ENCODE measurements around the gene AKR1D1. TPM values are rescaled to one million over a fixed set of nuclear protein-coding genes. Genes with fewer than 3 reads are reported as not detected.
"Not testable (repeated sequence)": the region's sequence is repeated elsewhere in the genome, so short reads cannot be mapped to it uniquely, and the experiment has no call there.

The AKR1D1 gene
- total RNA-seq, 1 experiment from 2014 or later, result not detected

DNA sequence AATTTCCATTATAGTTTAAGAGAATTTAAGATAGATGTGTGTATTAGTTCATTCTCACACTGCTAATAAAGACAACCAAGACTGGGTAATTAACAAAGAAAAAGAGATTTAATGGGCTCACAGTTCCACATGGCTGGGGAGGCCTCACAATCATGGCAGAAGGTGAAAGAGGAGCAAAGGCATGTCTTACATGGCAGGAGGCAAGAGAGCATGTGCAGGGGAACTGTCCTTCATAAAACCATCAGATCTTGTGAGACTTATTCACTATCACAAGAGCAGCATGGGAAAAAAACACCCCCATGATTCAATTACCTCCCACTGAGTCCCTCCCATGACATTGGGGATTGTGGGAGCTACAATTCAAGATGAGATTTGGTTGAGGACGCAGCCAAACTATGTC lies 473 bp upstream of the AKR1D1 start:
- not testable (repeated sequence) for H4K20me1 ChIP-seq (ENCODE audit: insufficient read depth, low read depth, low read length); H3K4me2 ChIP-seq (ENCODE audit: low read depth, low read length, poor library complexity, severe bottlenecking); H2AFZ ChIP-seq (ENCODE audit: low read length); H3K36me3 ChIP-seq (ENCODE audit: insufficient read depth, low read length); H3K9ac ChIP-seq (ENCODE audit: low read length); H3K4me3 ChIP-seq (ENCODE audit: low read length); H3K9me2 ChIP-seq (replicated peaks; ENCODE audit: insufficient read depth, low read length); H3K27me3 ChIP-seq (ENCODE audit: low read length); H3K27ac ChIP-seq (ENCODE audit: low read length); H3K9me3 ChIP-seq (ENCODE audit: low read length); DNase-seq; H3K79me2 ChIP-seq (ENCODE audit: low read length); H3K4me1 ChIP-seq (ENCODE audit: low read length)

GRCh38 chr7:138077809-138078208 lies 1.6 kb downstream of the AKR1D1 start:
- Histone ChIP-seq H3K27me3 (ENCODE audit: low read length) (no peaks in the 10 kb centered on the region), H3K4me3 (ENCODE audit: low read length) (no peak overlapping the region), H3K4me1 (ENCODE audit: low read length) (no peaks in the 10 kb centered on the region), H4K20me1 (ENCODE audit: insufficient read depth, low read depth, low read length) (no peaks in the 10 kb centered on the region), H3K4me2 (ENCODE audit: low read depth, low read length, poor library complexity, severe bottlenecking) (no peak overlapping the region), H3K9ac (ENCODE audit: low read length) (no peak overlapping the region), H2AFZ (ENCODE audit: low read length) (no peak overlapping the region), H3K36me3 (ENCODE audit: insufficient read depth, low read length) (no peaks in the 10 kb centered on the region), H3K27ac (ENCODE audit: low read length) (no peak overlapping the region), H3K9me2 (replicated peaks; ENCODE audit: insufficient read depth, low read length) (no peaks in the 10 kb centered on the region), H3K79me2 (ENCODE audit: low read length) (no peaks in the 10 kb centered on the region), H3K9me3 (ENCODE audit: low read length) (no peaks in the 10 kb centered on the region)
- DNase-seq, result no peak

GRCh38 chr7:138079137-138079536 lies 2.9 kb downstream of the AKR1D1 start:
- no peak overlapping the region for H3K4me3 ChIP-seq (ENCODE audit: low read length)
- H3K36me3 ChIP-seq (ENCODE audit: insufficient read depth, low read length), result no peaks in the 10 kb centered on the region
- H3K27me3 ChIP-seq (ENCODE audit: low read length), result no peaks in the 10 kb centered on the region
- no peaks in the 10 kb centered on the region for H4K20me1 ChIP-seq (ENCODE audit: insufficient read depth, low read depth, low read length)
- no peak overlapping the region for H2AFZ ChIP-seq (ENCODE audit: low read length)
- H3K79me2 ChIP-seq (ENCODE audit: low read length), result no peaks in the 10 kb centered on the region
- no peak for DNase-seq
- no peaks in the 10 kb centered on the region for H3K9me2 ChIP-seq (replicated peaks; ENCODE audit: insufficient read depth, low read length)
- no peaks in the 10 kb centered on the region for H3K4me1 ChIP-seq (ENCODE audit: low read length)
- H3K9ac ChIP-seq (ENCODE audit: low read length), result no peak overlapping the region
- no peak overlapping the region for H3K4me2 ChIP-seq (ENCODE audit: low read depth, low read length, poor library complexity, severe bottlenecking)
- H3K27ac ChIP-seq (ENCODE audit: low read length), result no peak overlapping the region
- H3K9me3 ChIP-seq (ENCODE audit: low read length), result no peaks in the 10 kb centered on the region

- H3K36me3 ChIP-seq (ENCODE audit: insufficient read depth, low read length), result no peaks in the 10 kb centered on the region
- no peaks in the 10 kb centered on the region for H3K9me2 ChIP-seq (replicated peaks; ENCODE audit: insufficient read depth, low read length)
- no peak overlapping the region for H3K4me3 ChIP-seq (ENCODE audit: low read length)
- H3K27me3 ChIP-seq (ENCODE audit: low read length), result no peaks in the 10 kb centered on the region
- no peak overlapping the region for H3K27ac ChIP-seq (ENCODE audit: low read length)
- no peak overlapping the region for H2AFZ ChIP-seq (ENCODE audit: low read length)
- no peaks in the 10 kb centered on the region for H3K9me3 ChIP-seq (ENCODE audit: low read length)
- H3K4me1 ChIP-seq (ENCODE audit: low read length), result no peaks in the 10 kb centered on the region
- no peaks in the 10 kb centered on the region for H3K79me2 ChIP-seq (ENCODE audit: low read length)
- DNase-seq, result no peak
- no peak overlapping the region for H3K9ac ChIP-seq (ENCODE audit: low read length)
- H3K4me2 ChIP-seq (ENCODE audit: low read depth, low read length, poor library complexity, severe bottlenecking), result no peak overlapping the region
- no peaks in the 10 kb centered on the region for H4K20me1 ChIP-seq (ENCODE audit: insufficient read depth, low read depth, low read length)
Measured at GRCh38 chr7:138081868-138082267, 5.6 kb downstream of the AKR1D1 start.

DNA sequence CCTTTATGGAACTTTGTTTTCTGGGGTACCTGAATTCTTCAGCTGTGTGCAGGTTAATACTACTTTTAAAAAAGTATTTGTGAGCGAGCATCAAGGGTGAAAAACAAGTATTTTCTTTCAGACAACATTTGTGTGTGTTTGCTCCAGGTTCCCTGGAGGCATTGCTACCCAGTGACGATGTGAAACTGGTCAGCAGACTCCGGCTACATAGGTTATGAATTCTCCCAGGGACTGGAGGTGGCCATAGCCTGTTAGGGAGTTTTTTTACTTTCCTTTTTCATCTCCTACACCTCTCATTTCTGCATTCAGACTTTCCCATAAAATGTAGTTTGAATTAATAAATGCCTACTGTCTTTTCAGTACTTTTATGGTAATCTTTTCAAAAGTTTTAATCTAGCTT lies 7.6 kb downstream of the AKR1D1 start:
- no peaks in the 10 kb centered on the region for H4K20me1 ChIP-seq (ENCODE audit: insufficient read depth, low read depth, low read length)
- H3K27me3 ChIP-seq (ENCODE audit: low read length), result no peaks in the 10 kb centered on the region
- H3K79me2 ChIP-seq (ENCODE audit: low read length), result no peaks in the 10 kb centered on the region
- H2AFZ ChIP-seq (ENCODE audit: low read length), result no peak overlapping the region
- H3K9me3 ChIP-seq (ENCODE audit: low read length), result no peaks in the 10 kb centered on the region
- H3K9me2 ChIP-seq (replicated peaks; ENCODE audit: insufficient read depth, low read length), result no peaks in the 10 kb centered on the region
- H3K4me2 ChIP-seq (ENCODE audit: low read depth, low read length, poor library complexity, severe bottlenecking), result no peak overlapping the region
- H3K9ac ChIP-seq (ENCODE audit: low read length), result no peak overlapping the region
- no peak for DNase-seq
- no peaks in the 10 kb centered on the region for H3K36me3 ChIP-seq (ENCODE audit: insufficient read depth, low read length)
- no peak overlapping the region for H3K4me3 ChIP-seq (ENCODE audit: low read length)
- no peaks in the 10 kb centered on the region for H3K4me1 ChIP-seq (ENCODE audit: low read length)
- H3K27ac ChIP-seq (ENCODE audit: low read length), result no peak overlapping the region

GRCh38 chr7:138086563-138087270 lies 10.5 kb downstream of the AKR1D1 start:
- H3K4me3 ChIP-seq (ENCODE audit: low read length), result no peak overlapping the region
- H3K4me2 ChIP-seq (ENCODE audit: low read depth, low read length, poor library complexity, severe bottlenecking), result no peak overlapping the region
- H3K79me2 ChIP-seq (ENCODE audit: low read length), result no peaks in the 10 kb centered on the region
- no peak for DNase-seq
- no peaks in the 10 kb centered on the region for H3K36me3 ChIP-seq (ENCODE audit: insufficient read depth, low read length)
- no peaks in the 10 kb centered on the region for H3K9me3 ChIP-seq (ENCODE audit: low read length)
- no peaks in the 10 kb centered on the region for H3K27me3 ChIP-seq (ENCODE audit: low read length)
- no peak overlapping the region for H2AFZ ChIP-seq (ENCODE audit: low read length)
- H3K4me1 ChIP-seq (ENCODE audit: low read length), result no peaks in the 10 kb centered on the region
- no peak overlapping the region for H3K27ac ChIP-seq (ENCODE audit: low read length)
- no peaks in the 10 kb centered on the region for H4K20me1 ChIP-seq (ENCODE audit: insufficient read depth, low read depth, low read length)
- H3K9ac ChIP-seq (ENCODE audit: low read length), result no peak overlapping the region
- no peaks in the 10 kb centered on the region for H3K9me2 ChIP-seq (replicated peaks; ENCODE audit: insufficient read depth, low read length)

DNA sequence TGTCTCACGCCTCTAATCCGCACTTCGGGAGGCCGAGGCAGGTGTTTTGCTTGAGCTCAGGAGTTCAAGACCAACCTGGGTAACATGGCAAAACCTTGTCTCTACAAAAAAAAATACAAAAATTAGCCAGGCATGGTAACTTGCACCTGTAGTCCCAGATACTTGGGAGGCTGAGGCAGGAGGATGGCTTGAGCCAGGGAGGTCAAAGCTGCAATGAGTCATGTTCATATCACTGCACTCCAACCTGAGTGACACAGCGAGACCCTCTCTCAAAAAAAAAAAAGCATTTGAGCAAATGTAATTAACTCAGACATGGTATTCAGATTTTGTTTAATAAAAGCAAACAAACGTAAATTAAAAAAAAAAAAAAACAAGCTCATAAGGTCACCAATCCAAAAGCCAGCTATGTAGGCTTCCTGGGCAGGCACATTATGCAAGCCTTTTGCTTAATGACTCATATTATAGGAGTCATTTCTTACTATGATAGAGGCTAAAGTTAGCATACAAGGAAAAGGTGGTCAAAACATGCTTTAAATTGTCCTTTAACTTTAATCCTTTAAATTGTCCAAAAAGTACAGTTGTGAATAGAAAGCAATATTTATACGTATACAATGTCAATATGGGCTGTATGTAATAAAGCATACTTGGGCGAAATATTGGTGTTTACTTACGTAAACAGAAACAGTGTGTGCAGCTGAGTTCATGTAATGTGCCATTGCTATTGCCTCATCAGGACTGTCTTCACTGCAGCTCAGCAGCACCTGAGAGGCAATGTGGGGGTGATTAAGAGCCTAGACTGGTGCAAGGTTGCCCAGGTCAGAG lies 13.0 kb downstream of the AKR1D1 start:
- no peak overlapping the region for H3K4me2 ChIP-seq (ENCODE audit: low read depth, low read length, poor library complexity, severe bottlenecking)
- H3K27ac ChIP-seq (ENCODE audit: low read length), result no peak overlapping the region
- no peak overlapping the region for H2AFZ ChIP-seq (ENCODE audit: low read length)
- H3K79me2 ChIP-seq (ENCODE audit: low read length), result no peaks in the 10 kb centered on the region
- no peak for DNase-seq
- H4K20me1 ChIP-seq (ENCODE audit: insufficient read depth, low read depth, low read length), result no peaks in the 10 kb centered on the region
- H3K36me3 ChIP-seq (ENCODE audit: insufficient read depth, low read length), result no peaks in the 10 kb centered on the region
- no peaks in the 10 kb centered on the region for H3K9me2 ChIP-seq (replicated peaks; ENCODE audit: insufficient read depth, low read length)
- no peaks in the 10 kb centered on the region for H3K4me1 ChIP-seq (ENCODE audit: low read length)
- no peaks in the 10 kb centered on the region for H3K9me3 ChIP-seq (ENCODE audit: low read length)
- H3K27me3 ChIP-seq (ENCODE audit: low read length), result no peaks in the 10 kb centered on the region
- no peak overlapping the region for H3K9ac ChIP-seq (ENCODE audit: low read length)
- no peak overlapping the region for H3K4me3 ChIP-seq (ENCODE audit: low read length)

- H4K20me1 ChIP-seq (ENCODE audit: insufficient read depth, low read depth, low read length), result no peaks in the 10 kb centered on the region
- H3K4me3 ChIP-seq (ENCODE audit: low read length), result no peak overlapping the region
- no peaks in the 10 kb centered on the region for H3K9me2 ChIP-seq (replicated peaks; ENCODE audit: insufficient read depth, low read length)
- H3K36me3 ChIP-seq (ENCODE audit: insufficient read depth, low read length), result no peaks in the 10 kb centered on the region
- no peaks in the 10 kb centered on the region for H3K79me2 ChIP-seq (ENCODE audit: low read length)
- no peak overlapping the region for H3K27ac ChIP-seq (ENCODE audit: low read length)
- H2AFZ ChIP-seq (ENCODE audit: low read length), result no peak overlapping the region
- no peak overlapping the region for H3K4me2 ChIP-seq (ENCODE audit: low read depth, low read length, poor library complexity, severe bottlenecking)
- H3K27me3 ChIP-seq (ENCODE audit: low read length), result no peaks in the 10 kb centered on the region
- DNase-seq, result no peak
- H3K9ac ChIP-seq (ENCODE audit: low read length), result no peak overlapping the region
- no peaks in the 10 kb centered on the region for H3K9me3 ChIP-seq (ENCODE audit: low read length)
- no peaks in the 10 kb centered on the region for H3K4me1 ChIP-seq (ENCODE audit: low read length)
Measured at GRCh38 chr7:138091032-138091431, 14.8 kb downstream of the AKR1D1 start.
